Liver (tissue), 3 donors: ENCODE data around the gene S100A13.

Experiments used
- CTCF ChIP-seq: fragments of 150-350 bp; IDR thresholded peaks from 2 replicates; pipeline ENCODE4 v1.5.1; 2017; ENCODE audit warnings: improper control_type of control experiment, low read depth, low read length; ENCODE audit not compliant: missing input control
- FOXA1 ChIP-seq: IDR thresholded peaks from 2 replicates; pipeline ENCODE4 v1.6.1; 2016; ENCODE audit warnings: antibody characterized with exemption
- GABPA ChIP-seq, 2 donors: IDR thresholded peaks in 1 of 2; conservative IDR thresholded peaks in 1 of 2; 2 replicates each; pipeline ENCODE4 v1.6.1; 2016; ENCODE audit warnings: antibody characterized with exemption in 2 of 2, mild to moderate bottlenecking in 1 of 2, moderate library complexity in 1 of 2
- HNF4G ChIP-seq: IDR thresholded peaks from 2 replicates; pipeline ENCODE4 v1.6.1; 2016; ENCODE audit warnings: antibody characterized with exemption
- RAD21 ChIP-seq, 2 donors: IDR thresholded peaks; 2 replicates each; pipeline ENCODE4 v1.6.1; 2016; ENCODE audit warnings: antibody characterized with exemption in 2 of 2, mild to moderate bottlenecking in 2 of 2
- REST ChIP-seq: IDR thresholded peaks from 2 replicates; pipeline ENCODE4 v1.6.1; 2016; ENCODE audit warnings: antibody characterized with exemption, mild to moderate bottlenecking
- RXRA ChIP-seq, 2 donors: IDR thresholded peaks; 2 replicates each; pipeline ENCODE4 v1.6.1; 2017 to 2018; ENCODE audit warnings: antibody characterized with exemption in 2 of 2, mild to moderate bottlenecking in 1 of 2
- SP1 ChIP-seq: IDR thresholded peaks from 2 replicates; pipeline ENCODE4 v1.6.1; 2018; ENCODE audit warnings: antibody characterized with exemption, mild to moderate bottlenecking
- TAF1 ChIP-seq: conservative IDR thresholded peaks from 2 replicates; pipeline ENCODE4 v1.6.1; 2016; ENCODE audit warnings: antibody characterized with exemption, mild to moderate bottlenecking
- ZBTB33 ChIP-seq: IDR thresholded peaks from 2 replicates; pipeline ENCODE4 v1.6.1; 2016; ENCODE audit warnings: antibody characterized with exemption
- TF ChIP-seq, protein P1 (sequence below): IDR thresholded peaks from 2 replicates; pipeline ENCODE4 v1.6.1; 2016; ENCODE audit warnings: antibody characterized with exemption
- TF ChIP-seq, protein P2 (sequence below): IDR thresholded peaks from 2 replicates; pipeline ENCODE4 v1.6.1; 2016; ENCODE audit warnings: antibody characterized with exemption
- donor health status: healthy.
- donor health status: healthy.

DNA sequence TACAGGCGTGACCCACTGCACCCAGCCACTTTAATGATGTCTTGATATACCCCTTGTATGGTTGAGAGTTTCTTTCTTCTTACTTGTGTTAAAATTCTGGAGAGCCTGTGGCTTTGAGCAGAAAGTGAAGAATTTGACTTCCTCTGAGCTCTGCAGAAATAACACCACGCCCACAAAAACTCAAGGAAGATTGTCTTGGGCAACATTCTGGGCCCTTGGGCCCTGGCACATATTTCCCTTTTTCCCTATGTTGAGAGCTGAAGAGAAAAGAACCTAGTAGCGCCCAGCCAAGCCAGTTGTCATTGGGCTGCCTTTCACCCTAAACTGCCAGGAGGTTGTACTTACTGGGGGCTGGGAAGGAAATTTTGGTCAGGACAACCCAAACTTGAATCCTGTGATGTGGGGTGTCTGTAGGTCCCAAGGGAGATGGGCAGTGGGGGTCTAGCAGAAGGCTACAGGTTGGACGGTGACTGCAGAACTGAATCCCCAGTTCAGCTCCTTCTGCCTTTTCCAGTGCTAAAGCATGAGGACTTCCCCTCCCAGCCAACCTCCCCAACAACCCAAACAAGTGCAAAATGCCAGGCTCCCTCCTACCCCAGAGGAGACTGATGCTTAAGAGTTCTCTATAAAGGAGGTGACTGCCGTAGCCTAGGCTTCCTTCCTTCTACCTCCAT, 19.5 kb upstream of the S100A13 start:
- TF ChIP-seq CTCF (no peak), RAD21 (IDR thresholded peaks at IDR 0.05) (no peak), HNF4G (no peak), TAF1 (no peak), GABPA (IDR thresholded peaks at IDR 0.05 in 1 of 2, conservative IDR thresholded peaks at IDR 0.05 in 1 of 2) (no peak), ZBTB33 (no peak), REST (no peak), FOXA1 (no peak), SP1 (no peak), RXRA (IDR thresholded peaks at IDR 0.05) (no peak)
- TF ChIP-seq, protein P1, sequence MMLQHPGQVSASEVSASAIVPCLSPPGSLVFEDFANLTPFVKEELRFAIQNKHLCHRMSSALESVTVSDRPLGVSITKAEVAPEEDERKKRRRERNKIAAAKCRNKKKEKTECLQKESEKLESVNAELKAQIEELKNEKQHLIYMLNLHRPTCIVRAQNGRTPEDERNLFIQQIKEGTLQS = no peak
- TF ChIP-seq, protein P2, sequence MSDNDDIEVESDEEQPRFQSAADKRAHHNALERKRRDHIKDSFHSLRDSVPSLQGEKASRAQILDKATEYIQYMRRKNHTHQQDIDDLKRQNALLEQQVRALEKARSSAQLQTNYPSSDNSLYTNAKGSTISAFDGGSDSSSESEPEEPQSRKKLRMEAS = no peak
